ES-I3 (cell line): ENCODE data around the gene STN1.

ENCODE experiments used
- H3K36me3 ChIP-seq: 2 replicates; pipeline ENCODE4 v1.6.1; 2013; ENCODE audit warnings: mild to moderate bottlenecking, low read length, control low read depth, moderate library complexity; ENCODE audit not compliant: insufficient read depth
- H3K4me1 ChIP-seq: 2 replicates; pipeline ENCODE4 v1.6.1; 2013; ENCODE audit warnings: mild to moderate bottlenecking, control low read depth, low read length; ENCODE audit not compliant: insufficient read depth
- H3K9ac ChIP-seq: 2 replicates; pipeline ENCODE4 v1.6.1; 2013; ENCODE audit warnings: low read depth, mild to moderate bottlenecking, low read length, moderate library complexity
- H3K9me3 ChIP-seq: 2 replicates; pipeline ENCODE4 v1.6.1; 2013; ENCODE audit warnings: mild to moderate bottlenecking, low read length, moderate library complexity; ENCODE audit not compliant: control insufficient read depth, insufficient read depth

Gene STN1

GRCh38 chr10:103894441-103894864 lies 23.5 kb downstream of the STN1 start:
- peaks cover 16% of the 10 kb centered on the region; the same call in 1 of the 2 replicates for H3K4me1 ChIP-seq
- no peak overlapping the region for H3K9ac ChIP-seq
- H3K9me3 ChIP-seq: no peaks in the 10 kb centered on the region
- peaks cover 20% of the 10 kb centered on the region for H3K36me3 ChIP-seq

GRCh38 chr10:103893817-103894216 lies 24.2 kb downstream of the STN1 start:
- no peaks in the 10 kb centered on the region for H3K9me3 ChIP-seq
- H3K9ac ChIP-seq: no peak overlapping the region
- peaks cover 17% of the 10 kb centered on the region; the same call in 1 of the 2 replicates for H3K4me1 ChIP-seq
- peaks cover 19% of the 10 kb centered on the region for H3K36me3 ChIP-seq

DNA sequence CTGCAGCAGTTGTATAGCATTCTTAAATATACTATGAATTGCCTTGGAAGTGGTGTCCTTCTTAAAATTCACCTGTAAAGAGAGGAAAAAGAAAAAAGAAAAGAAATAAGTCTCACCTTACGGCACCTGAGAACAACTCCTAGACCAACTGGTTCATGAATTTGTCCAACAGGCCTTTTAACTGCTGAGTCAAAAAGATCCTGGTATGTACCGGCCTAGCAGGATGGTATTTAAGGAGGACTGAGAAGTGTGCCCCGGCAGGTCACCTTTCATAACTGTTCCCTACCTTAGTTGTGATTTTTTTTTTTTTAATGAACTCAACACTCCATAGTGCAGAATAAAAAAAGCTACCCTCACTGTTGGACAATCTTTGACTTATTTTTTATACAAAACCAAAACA lies 25.8 kb downstream of the STN1 start:
- H3K9me3 ChIP-seq: no peaks in the 10 kb centered on the region
- H3K9ac ChIP-seq: no peak overlapping the region
- H3K36me3 ChIP-seq: peaks cover 12% of the 10 kb centered on the region
- peaks cover 22% of the 10 kb centered on the region; the same call in 1 of the 2 replicates for H3K4me1 ChIP-seq

DNA sequence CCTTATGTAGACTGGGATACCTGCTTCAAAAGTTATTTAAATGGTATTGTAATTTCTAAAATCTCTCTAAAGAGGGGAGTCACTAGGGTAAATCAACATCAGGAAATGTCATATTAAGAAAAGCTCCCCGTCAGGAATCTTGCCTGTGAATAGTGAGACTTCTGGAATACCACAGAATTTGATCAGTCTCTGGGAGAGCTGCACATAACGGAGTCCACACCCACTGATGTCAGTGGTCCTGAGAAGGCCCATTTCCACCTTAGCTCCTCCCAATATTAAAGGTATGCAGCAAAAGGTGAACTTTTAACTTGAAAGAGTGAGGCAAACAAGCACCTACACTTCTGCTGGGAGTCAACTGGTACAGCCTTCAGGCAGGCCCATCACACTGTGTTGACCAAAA lies 27.3 kb downstream of the STN1 start:
- peaks cover 14% of the 10 kb centered on the region; the same call in 1 of the 2 replicates for H3K4me1 ChIP-seq
- no peaks in the 10 kb centered on the region for H3K9me3 ChIP-seq
- H3K9ac ChIP-seq: no peak overlapping the region
- peaks cover 9% of the 10 kb centered on the region for H3K36me3 ChIP-seq

DNA sequence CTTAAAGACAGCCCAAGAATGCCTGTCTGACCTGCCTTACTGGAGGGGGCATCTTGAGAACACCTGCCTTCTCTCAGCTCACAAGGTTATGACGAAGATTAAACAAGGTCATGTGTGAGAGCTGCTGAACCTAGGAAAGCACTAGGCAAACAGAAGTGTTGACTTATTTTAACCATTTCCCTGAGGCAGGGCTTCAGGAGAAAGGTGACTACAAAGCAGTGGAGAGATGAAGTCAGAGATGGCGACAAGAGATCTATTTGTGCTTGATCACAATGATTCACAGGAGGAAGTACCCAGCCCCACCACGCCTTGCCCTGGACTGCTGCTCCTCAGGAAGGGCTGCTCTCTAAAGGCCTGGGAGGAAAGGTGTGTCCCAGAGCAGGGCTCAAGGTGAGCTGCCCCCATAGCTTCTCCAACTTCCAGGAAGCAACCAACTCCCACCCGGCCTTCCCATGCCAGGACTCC lies 27.8 kb downstream of the STN1 start:
- no peaks in the 10 kb centered on the region for H3K9me3 ChIP-seq
- H3K9ac ChIP-seq: no peak overlapping the region
- 0 out of 2 replicates have a peak, but pooled peaks cover 11% of the 10 kb centered on the region for H3K4me1 ChIP-seq
- H3K36me3 ChIP-seq: peaks cover 9% of the 10 kb centered on the region

DNA sequence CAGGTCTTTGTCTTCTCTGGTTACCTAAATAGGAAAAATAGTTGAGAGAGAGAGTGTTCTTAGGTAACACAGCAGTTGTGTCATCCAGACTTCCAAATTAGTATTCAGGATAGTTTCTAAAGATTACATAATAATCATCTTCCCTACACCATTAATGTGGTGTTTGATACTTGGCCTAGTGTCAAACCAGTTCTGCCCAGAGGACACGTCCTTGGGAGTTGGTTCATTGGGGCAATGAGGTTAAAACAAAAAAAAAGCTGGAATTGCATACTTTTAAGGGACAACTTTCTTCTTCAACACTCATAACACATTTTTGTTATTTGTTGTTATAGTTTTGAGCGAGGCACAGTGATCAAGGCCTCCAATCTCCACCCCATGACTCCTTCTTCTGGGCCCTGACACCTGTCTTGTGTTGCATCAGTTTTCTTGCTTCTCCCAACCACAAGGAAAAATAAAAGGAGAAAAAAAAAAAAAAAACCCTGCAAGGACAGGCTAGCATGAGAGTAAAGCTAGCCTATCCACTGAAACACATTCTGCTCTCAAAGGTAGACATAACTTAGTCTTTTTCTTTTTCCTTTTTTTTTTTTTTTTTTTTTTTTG lies 28.8 kb downstream of the STN1 start:
- Histone ChIP-seq H3K9ac (no peak overlapping the region), H3K9me3 (no peaks in the 10 kb centered on the region), H3K4me1 (0 out of 2 replicates have a peak, but pooled peaks cover 6% of the 10 kb centered on the region), H3K36me3 (peaks cover 9% of the 10 kb centered on the region)

DNA sequence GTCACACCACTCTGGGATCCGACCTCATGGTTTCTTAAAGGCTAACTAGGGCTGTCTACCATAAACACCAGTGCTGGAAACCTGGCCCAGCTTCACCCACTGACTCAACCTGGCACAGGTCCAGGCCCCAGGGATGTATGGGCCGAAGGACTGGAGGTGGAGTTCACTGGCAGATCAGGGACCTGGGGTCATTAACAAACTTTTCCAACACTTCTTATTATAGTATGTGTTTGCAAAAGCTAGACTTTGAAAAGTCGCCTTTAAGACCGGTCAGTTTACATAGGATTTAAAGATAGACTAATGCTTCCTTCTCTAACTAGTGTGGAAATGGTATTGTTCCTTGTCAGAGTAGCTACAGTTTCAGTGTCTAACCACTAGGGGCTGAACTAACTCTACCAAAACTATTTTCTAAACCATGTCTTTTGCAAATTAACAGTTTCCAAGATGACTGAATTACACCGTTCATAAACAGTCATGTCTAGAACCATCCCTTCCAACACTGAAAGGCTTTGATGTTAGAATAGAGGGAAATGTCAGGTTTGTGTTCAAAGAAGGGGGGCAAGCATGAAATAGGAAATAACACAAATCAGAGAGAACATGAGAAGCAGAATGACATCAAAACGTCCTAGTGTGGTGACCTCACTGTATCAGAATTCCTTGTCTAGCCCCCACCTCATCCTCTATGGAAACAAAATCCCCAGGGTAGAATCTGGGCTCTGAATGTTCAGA lies 29.7 kb downstream of the STN1 start:
- peaks cover 9% of the 10 kb centered on the region for H3K36me3 ChIP-seq
- no peak overlapping the region for H3K9ac ChIP-seq
- no peaks in the 10 kb centered on the region for H3K9me3 ChIP-seq
- 0 out of 2 replicates have a peak, but pooled peaks cover 6% of the 10 kb centered on the region for H3K4me1 ChIP-seq

- Histone ChIP-seq H3K4me1 (0 out of 2 replicates have a peak, but pooled peaks cover 6% of the 10 kb centered on the region), H3K9ac (no peak overlapping the region), H3K36me3 (peaks cover under 1% of the 10 kb centered on the region; the same call in 1 of the 2 replicates), H3K9me3 (no peaks in the 10 kb centered on the region)
Observed at GRCh38 chr10:103885617-103886016, 32.4 kb downstream of the STN1 start.

GRCh38 chr10:103884681-103885139 lies 33.3 kb downstream of the STN1 start:
- Histone ChIP-seq H3K9ac (no peak overlapping the region), H3K4me1 (0 out of 2 replicates have a peak, but pooled peaks cover 6% of the 10 kb centered on the region), H3K36me3 (no peaks in the 10 kb centered on the region; the same call in none of the 2 replicates), H3K9me3 (no peaks in the 10 kb centered on the region)

DNA sequence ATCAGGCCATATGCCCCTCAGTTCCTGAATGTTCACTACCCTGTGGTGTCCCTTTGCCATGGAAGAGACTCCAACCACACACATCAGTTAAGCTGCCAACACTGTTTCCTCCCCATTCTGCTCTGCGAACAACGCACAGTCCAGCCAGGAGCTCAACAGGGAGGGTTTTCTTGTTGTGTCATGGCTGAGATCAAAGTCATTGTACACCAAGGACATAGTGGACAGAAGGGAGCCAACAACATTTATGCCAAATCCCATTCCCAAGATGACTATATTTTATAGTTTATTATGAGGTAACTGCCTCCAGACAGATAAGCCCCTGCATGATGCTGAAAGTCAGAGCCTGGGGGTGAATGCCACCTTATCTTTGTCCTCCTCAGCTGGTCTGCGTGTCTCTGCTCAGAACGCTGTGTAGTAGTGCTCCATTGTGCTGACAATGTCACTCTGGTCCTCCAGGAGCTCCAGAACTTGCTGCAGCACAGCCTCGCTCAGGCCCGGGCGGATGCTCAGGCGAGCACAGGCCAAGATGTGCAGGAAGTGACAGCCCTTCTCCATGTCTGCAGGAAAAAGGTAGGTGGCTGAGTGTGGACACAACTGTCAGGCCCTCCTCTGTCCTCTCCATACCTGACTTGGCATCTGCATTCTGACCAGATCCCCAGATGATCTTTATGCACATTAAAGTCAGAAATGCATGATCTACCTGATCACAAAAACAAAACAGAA lies 35.5 kb downstream of the STN1 start:
- Histone ChIP-seq H3K9ac (no peak overlapping the region), H3K4me1 (no peaks in the 10 kb centered on the region), H3K36me3 (no peaks in the 10 kb centered on the region; the same call in none of the 2 replicates), H3K9me3 (no peaks in the 10 kb centered on the region)

GRCh38 chr10:103881416-103882284 lies 36.3 kb downstream of the STN1 start:
- Histone ChIP-seq H3K4me1 (no peaks in the 10 kb centered on the region), H3K36me3 (no peaks in the 10 kb centered on the region; the same call in none of the 2 replicates), H3K9me3 (no peaks in the 10 kb centered on the region), H3K9ac (no peak overlapping the region)

GRCh38 chr10:103879831-103880230 lies 38.2 kb downstream of the STN1 start:
- no peaks in the 10 kb centered on the region; the same call in none of the 2 replicates for H3K36me3 ChIP-seq
- no peak overlapping the region for H3K9ac ChIP-seq
- H3K9me3 ChIP-seq: no peaks in the 10 kb centered on the region
- H3K4me1 ChIP-seq: no peaks in the 10 kb centered on the region

GRCh38 chr10:103879409-103879808 lies 38.6 kb downstream of the STN1 start:
- Histone ChIP-seq H3K9ac (no peak overlapping the region), H3K9me3 (no peaks in the 10 kb centered on the region), H3K36me3 (no peaks in the 10 kb centered on the region; the same call in none of the 2 replicates), H3K4me1 (no peaks in the 10 kb centered on the region)
